LNCaP clone FGC (cell line): ENCODE data around the gene HS3ST4.

Experiments
- DNase-seq: peaks from one replicate; pipeline ENCODE4 v3.0.0-alpha.2; 2011; ENCODE audit warnings: low read depth
- H3K4me3 ChIP-seq: 2 replicates; pipeline ENCODE4 v1.5.1; 2011; ENCODE audit warnings: mild to moderate bottlenecking, low read depth, low read length, control low read depth
- TF ChIP-seq, protein P1 (sequence below): IDR thresholded peaks from 2 replicates; pipeline ENCODE4 v1.5.1; 2012; ENCODE audit warnings: mild to moderate bottlenecking; ENCODE audit not compliant: control insufficient read depth, insufficient read depth; ENCODE audit errors: extremely low read depth

Gene HS3ST4

DNA sequence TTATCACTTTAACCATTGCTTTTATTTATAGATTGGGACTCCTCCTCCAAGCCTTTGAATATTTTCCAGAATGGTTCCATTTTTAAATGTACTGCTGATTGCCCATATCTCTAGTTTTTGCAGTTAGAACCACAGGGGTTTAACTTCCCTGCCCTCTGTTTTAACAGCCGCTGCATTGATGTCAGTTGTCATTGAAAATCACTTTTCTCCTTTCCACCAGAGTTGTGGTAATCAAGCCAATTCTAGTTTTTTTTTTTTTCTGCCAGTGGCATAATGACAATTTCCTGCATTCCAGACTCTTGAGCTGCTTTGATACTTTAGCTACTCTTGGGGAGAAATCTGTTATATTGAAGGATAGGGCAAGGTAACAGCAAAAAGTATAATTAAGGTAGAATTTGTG, 91.5 kb downstream of the HS3ST4 start:
- no peak for DNase-seq
- no peak overlapping the region for H3K4me3 ChIP-seq
- TF ChIP-seq, protein P1, sequence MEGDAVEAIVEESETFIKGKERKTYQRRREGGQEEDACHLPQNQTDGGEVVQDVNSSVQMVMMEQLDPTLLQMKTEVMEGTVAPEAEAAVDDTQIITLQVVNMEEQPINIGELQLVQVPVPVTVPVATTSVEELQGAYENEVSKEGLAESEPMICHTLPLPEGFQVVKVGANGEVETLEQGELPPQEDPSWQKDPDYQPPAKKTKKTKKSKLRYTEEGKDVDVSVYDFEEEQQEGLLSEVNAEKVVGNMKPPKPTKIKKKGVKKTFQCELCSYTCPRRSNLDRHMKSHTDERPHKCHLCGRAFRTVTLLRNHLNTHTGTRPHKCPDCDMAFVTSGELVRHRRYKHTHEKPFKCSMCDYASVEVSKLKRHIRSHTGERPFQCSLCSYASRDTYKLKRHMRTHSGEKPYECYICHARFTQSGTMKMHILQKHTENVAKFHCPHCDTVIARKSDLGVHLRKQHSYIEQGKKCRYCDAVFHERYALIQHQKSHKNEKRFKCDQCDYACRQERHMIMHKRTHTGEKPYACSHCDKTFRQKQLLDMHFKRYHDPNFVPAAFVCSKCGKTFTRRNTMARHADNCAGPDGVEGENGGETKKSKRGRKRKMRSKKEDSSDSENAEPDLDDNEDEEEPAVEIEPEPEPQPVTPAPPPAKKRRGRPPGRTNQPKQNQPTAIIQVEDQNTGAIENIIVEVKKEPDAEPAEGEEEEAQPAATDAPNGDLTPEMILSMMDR, result no peak

DNA sequence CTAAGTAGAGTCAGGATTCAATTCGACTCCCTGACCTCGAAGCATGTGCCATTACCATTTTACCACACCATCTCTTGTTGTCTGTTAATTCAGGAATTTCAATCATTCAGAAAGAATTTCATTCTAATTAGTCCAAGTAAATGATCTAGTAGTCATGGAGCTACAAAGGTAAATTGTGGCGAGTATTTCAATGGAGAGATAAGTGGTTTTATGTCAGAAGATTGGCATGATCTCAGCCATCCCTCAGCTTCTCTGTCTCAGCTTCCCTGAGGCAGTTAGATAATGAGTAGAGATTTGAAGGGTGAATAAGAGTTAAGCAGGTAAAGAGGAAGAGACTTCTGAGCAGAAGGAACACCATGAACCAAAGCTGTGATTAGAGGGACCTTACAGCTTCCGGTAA, 93.6 kb downstream of the HS3ST4 start:
- no peak for DNase-seq
- TF ChIP-seq, protein P1, result no peak
- no peak overlapping the region for H3K4me3 ChIP-seq

DNA sequence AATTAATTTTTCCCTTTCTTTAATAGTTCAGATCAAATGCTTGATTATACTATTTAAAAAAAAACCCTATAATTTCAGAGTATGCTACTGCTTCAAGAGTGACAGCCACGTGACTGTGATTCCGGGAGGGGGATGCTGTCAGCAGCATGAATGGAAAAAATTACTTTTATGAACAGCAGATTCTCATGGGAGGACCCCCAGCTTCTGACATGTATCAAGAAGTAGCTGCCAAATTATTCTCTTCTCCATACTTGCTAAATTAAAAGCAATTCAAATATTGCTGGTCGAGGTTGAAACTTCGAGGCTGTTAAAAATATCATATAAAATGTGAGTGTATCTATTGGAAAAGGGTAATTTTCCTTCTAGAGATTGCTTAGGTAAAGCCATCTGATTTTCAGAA, 95.0 kb downstream of the HS3ST4 start:
- no peak overlapping the region for H3K4me3 ChIP-seq
- TF ChIP-seq, protein P1, result no peak
- DNase-seq, result no peak

DNA sequence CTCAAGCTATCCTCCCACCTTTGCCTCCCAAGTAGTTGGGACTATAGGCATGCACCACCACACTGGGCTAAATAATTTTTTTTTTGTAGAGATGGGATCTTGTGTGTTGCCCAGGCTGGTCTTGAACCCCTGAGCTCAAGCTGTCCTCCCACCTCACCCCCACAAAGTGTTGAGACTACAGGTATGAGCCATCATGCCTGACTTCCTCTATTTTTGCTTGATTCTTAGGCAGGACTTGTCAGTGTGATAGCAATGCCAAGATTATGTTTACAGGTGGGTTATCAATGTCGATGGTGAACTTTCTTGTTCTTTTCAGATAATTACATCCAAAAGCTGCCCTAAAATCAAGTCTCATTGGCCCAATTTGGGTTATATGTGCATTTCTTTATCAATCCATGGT, 96.9 kb downstream of the HS3ST4 start:
- TF ChIP-seq, protein P1, result no peak
- no peak for DNase-seq
- H3K4me3 ChIP-seq, result no peak overlapping the region

DNA sequence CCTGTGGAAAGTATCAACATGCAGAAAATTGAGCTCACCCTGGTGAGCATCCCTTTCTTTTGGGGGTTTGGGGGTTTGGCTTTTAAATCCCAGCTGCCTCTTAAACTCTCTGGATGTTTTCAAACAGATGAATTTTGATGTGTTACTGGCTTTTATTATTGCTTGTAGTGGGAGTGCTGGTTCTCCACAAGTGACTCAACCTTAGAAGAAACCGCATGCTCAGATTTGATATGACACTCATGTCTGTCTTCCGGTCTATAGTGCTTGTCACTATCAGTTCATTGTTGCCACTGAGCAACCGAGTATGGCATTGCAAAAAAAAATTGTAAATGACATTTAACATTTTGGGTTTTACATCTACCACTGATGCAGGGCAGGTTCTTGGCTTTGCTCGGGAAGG, 104.5 kb downstream of the HS3ST4 start:
- TF ChIP-seq, protein P1, result no peak
- no peak overlapping the region for H3K4me3 ChIP-seq
- DNase-seq, result no peak

DNA sequence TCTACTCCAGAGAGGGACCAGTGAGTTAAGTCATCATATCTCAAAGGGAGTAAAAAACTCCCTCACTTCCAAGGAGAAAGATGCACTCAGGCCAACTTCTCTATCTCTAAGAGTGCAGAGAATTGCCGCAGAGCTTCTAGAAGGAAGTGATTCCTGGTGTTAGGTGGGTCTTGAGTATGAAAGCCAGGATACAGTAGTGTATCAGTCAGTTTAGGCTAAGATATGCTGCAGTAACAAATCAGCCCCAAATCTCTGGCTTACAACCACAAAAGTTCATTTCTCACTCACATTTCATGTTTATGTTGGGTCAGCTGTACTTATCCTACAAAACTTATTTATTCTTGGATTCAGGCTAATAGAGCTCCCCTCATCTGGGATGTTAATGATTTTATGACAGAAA, 106.3 kb downstream of the HS3ST4 start:
- H3K4me3 ChIP-seq, result no peak overlapping the region
- TF ChIP-seq, protein P1, result no peak
- DNase-seq, result no peak

DNA sequence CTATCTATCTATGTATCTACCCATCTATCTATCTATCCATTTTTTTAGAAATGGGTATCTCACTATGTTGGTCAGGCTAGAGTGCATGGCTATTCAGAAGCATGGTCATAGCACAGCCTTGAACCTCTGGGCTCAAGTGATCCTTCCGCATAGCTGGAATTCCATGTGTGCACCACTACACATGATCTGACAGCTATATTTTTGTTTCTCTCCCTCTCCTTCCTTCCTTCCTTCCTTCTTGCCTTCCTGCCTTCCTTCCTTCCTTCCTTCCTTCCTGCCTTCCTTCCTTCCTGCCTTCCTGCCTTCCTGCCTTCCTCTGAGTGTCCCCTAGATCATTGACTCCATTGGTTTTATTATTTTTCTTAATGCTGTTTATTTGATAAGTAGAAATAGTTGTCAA, 108.1 kb downstream of the HS3ST4 start:
- no peak overlapping the region for H3K4me3 ChIP-seq
- TF ChIP-seq, protein P1, result no peak
- DNase-seq, result no peak
